ENCODE results near the gene KRTAP4-16. TPM values are rescaled to one million over a fixed set of nuclear protein-coding genes. Genes with fewer than 3 reads are reported as not detected.
"Not testable (repeated sequence)": the region's sequence is repeated elsewhere in the genome, so short reads cannot be mapped to it uniquely, and the experiment has no call there.

KRTAP4-16 gene
- total RNA-seq, 2 donors from 2014 or later: not detected

GRCh38 chr17:41131979-41132378, 30.0 kb upstream of the KRTAP4-16 start:
- no peak for DNase-seq (ENCODE audit: low spot score)
- H3K27ac Mint-ChIP-seq: no peak overlapping the region

GRCh38 chr17:41127371-41127770, 25.4 kb upstream of the KRTAP4-16 start:
- ATAC-seq (no peak), DNase-seq (ENCODE audit: low spot score) (no peak)
- no peaks in the 10 kb centered on the region for H3K36me3 Mint-ChIP-seq
- H3K4me3 Mint-ChIP-seq: no peak overlapping the region
- H3K9me3 Mint-ChIP-seq: no peaks in the 10 kb centered on the region
- peaks cover 31 to 51% of the 10 kb centered on the region in 2 donors for H3K27me3 Mint-ChIP-seq
- H3K4me1 Mint-ChIP-seq (ENCODE audit: low read depth in 2 of 2): peaks cover 0 to 5% of the 10 kb centered on the region in 2 donors
- H3K27ac Mint-ChIP-seq: no peak overlapping the region

More at GRCh38 chr17:41131979-41132378, 30.0 kb upstream of the KRTAP4-16 start:
- Mint-ChIP-seq H3K36me3 (no peaks in the 10 kb centered on the region), H3K9me3 (no peaks in the 10 kb centered on the region), H3K4me1 (ENCODE audit: low read depth in 2 of 2) (no peaks in the 10 kb centered on the region), H3K4me3 (no peak overlapping the region), H3K27me3 (peaks cover 22 to 31% of the 10 kb centered on the region in 2 donors)
- ATAC-seq: no peak

- peaks cover 30 to 45% of the 10 kb centered on the region in 2 donors for H3K27me3 Mint-ChIP-seq
- H3K4me3 Mint-ChIP-seq: no peak overlapping the region
- ATAC-seq: no peak
These were observed 24.4 kb upstream of the KRTAP4-16 start for GRCh38 chr17:41126412-41126811.

GRCh38 chr17:41125064-41125463, 23.1 kb upstream of the KRTAP4-16 start:
- Mint-ChIP-seq H3K27ac (no peak overlapping the region), H3K4me1 (ENCODE audit: low read depth in 2 of 2) (peaks cover 0 to 7% of the 10 kb centered on the region in 2 donors), H3K27me3 (peaks cover 29 to 43% of the 10 kb centered on the region in 2 donors), H3K9me3 (no peaks in the 10 kb centered on the region), H3K36me3 (no peaks in the 10 kb centered on the region), H3K4me3 (no peak overlapping the region)
- DNase-seq (ENCODE audit: low spot score): no peak
- no peak for ATAC-seq

More at GRCh38 chr17:41126412-41126811, 24.4 kb upstream of the KRTAP4-16 start:
- Mint-ChIP-seq H3K9me3 (no peaks in the 10 kb centered on the region), H3K36me3 (no peaks in the 10 kb centered on the region), H3K27ac (no peak overlapping the region), H3K4me1 (ENCODE audit: low read depth in 2 of 2) (peaks cover 0 to 5% of the 10 kb centered on the region in 2 donors)
- no peak for DNase-seq (ENCODE audit: low spot score)

GRCh38 chr17:41123991-41124371, 22.0 kb upstream of the KRTAP4-16 start, which contains the start of gene KRTAP4-12:
TSS of gene KRTAP4-12 (minus strand) at chr17:41124182. CDS start at chr17:41124122, 60 bp downstream.
- not testable (repeated sequence) for H3K27ac Mint-ChIP-seq

GRCh38 chr17:41123292-41123990, 21.4 kb upstream of the KRTAP4-16 start:
- DNase-seq (ENCODE audit: low spot score); H3K36me3 Mint-ChIP-seq; H3K9me3 Mint-ChIP-seq; H3K4me3 Mint-ChIP-seq; H3K4me1 Mint-ChIP-seq (ENCODE audit: low read depth in 2 of 2); ATAC-seq; H3K27ac Mint-ChIP-seq: not testable (repeated sequence)
- H3K27me3 Mint-ChIP-seq: peaks cover 28 to 43% of the 10 kb centered on the region in 2 donors

More at GRCh38 chr17:41123991-41124371, 22.0 kb upstream of the KRTAP4-16 start, which contains the start of gene KRTAP4-12:
- peaks cover 31 to 43% of the 10 kb centered on the region in 2 donors for H3K27me3 Mint-ChIP-seq
- not testable (repeated sequence) for H3K4me3 Mint-ChIP-seq; H3K4me1 Mint-ChIP-seq (ENCODE audit: low read depth in 2 of 2); ATAC-seq; DNase-seq (ENCODE audit: low spot score); H3K36me3 Mint-ChIP-seq; H3K9me3 Mint-ChIP-seq

- no peak overlapping the region for H3K27ac Mint-ChIP-seq
- no peak for DNase-seq (ENCODE audit: low spot score)
- H3K4me1 Mint-ChIP-seq (ENCODE audit: low read depth in 2 of 2): peaks cover 0 to 10% of the 10 kb centered on the region in 2 donors
- no peak overlapping the region for H3K4me3 Mint-ChIP-seq
- peaks cover 4% of the 10 kb centered on the region for H3K36me3 Mint-ChIP-seq
- no peaks in the 10 kb centered on the region for H3K9me3 Mint-ChIP-seq
- ATAC-seq: no peak
- H3K27me3 Mint-ChIP-seq: peaks cover 27 to 47% of the 10 kb centered on the region in 2 donors
These were observed 19.7 kb upstream of the KRTAP4-16 start for GRCh38 chr17:41121742-41122141.

- not testable (repeated sequence) for H3K4me3 Mint-ChIP-seq; ATAC-seq; H3K36me3 Mint-ChIP-seq; H3K4me1 Mint-ChIP-seq (ENCODE audit: low read depth in 2 of 2); H3K9me3 Mint-ChIP-seq; H3K27ac Mint-ChIP-seq; DNase-seq (ENCODE audit: low spot score)
- peaks cover 31 to 57% of the 10 kb centered on the region in 2 donors for H3K27me3 Mint-ChIP-seq
These were observed 18.0 kb upstream of the KRTAP4-16 start for GRCh38 chr17:41119696-41120690.

- Mint-ChIP-seq H3K27ac (no peak overlapping the region), H3K4me1 (ENCODE audit: low read depth in 2 of 2) (peaks cover 0 to 10% of the 10 kb centered on the region in 2 donors), H3K27me3 (peaks cover 32 to 51% of the 10 kb centered on the region in 2 donors), H3K36me3 (peaks cover 4% of the 10 kb centered on the region), H3K4me3 (no peak overlapping the region), H3K9me3 (no peaks in the 10 kb centered on the region)
- DNase-seq (ENCODE audit: low spot score) (no peak), ATAC-seq (no peak)
These were observed 16.7 kb upstream of the KRTAP4-16 start for GRCh38 chr17:41118721-41119120.

- not testable (repeated sequence) for H3K9me3 Mint-ChIP-seq; H3K4me1 Mint-ChIP-seq (ENCODE audit: low read depth in 2 of 2); DNase-seq (ENCODE audit: low spot score); H3K36me3 Mint-ChIP-seq; H3K27ac Mint-ChIP-seq; ATAC-seq; H3K4me3 Mint-ChIP-seq
- peaks cover 27 to 44% of the 10 kb centered on the region in 2 donors for H3K27me3 Mint-ChIP-seq
These were observed 15.9 kb upstream of the KRTAP4-16 start, which contains the start of gene KRTAP4-11 for GRCh38 chr17:41117846-41118386. TSS of gene KRTAP4-11 (minus strand) at chr17:41118373. CDS start at chr17:41118315, 58 bp downstream.

GRCh38 chr17:41116297-41116696, 14.3 kb upstream of the KRTAP4-16 start:
- ATAC-seq: no peak
- H3K9me3 Mint-ChIP-seq: no peaks in the 10 kb centered on the region
- peaks cover 0 to 4% of the 10 kb centered on the region in 2 donors for H3K4me1 Mint-ChIP-seq (ENCODE audit: low read depth in 2 of 2)
- no peak overlapping the region for H3K27ac Mint-ChIP-seq
- DNase-seq (ENCODE audit: low spot score): no peak
- H3K36me3 Mint-ChIP-seq: peaks cover 4% of the 10 kb centered on the region
- no peak overlapping the region for H3K4me3 Mint-ChIP-seq
- H3K27me3 Mint-ChIP-seq: peaks cover 24 to 38% of the 10 kb centered on the region in 2 donors

GRCh38 chr17:41111151-41111885, 9.3 kb upstream of the KRTAP4-16 start:
- Mint-ChIP-seq H3K36me3 (no peaks in the 10 kb centered on the region), H3K27ac (no peak overlapping the region), H3K9me3 (no peaks in the 10 kb centered on the region), H3K4me1 (ENCODE audit: low read depth in 2 of 2) (no peaks in the 10 kb centered on the region), H3K27me3 (peaks cover 14 to 45% of the 10 kb centered on the region in 2 donors), H3K4me3 (no peak overlapping the region)
- DNase-seq (ENCODE audit: low spot score) (no peak), ATAC-seq (no peak)

Measured in natural killer cell treated with Interleukin-12 subunit alpha and Interleukin-12 subunit beta and Interleukin-15 and Interleukin-18, amount 100 ng/mL, for 72 hours (primary cell).